Measurements from ENCODE around the gene RNF208.
A peak's percentile ranks its signal among the peaks of the same experiment; 100 is the strongest.

Gene RNF208

DNA sequence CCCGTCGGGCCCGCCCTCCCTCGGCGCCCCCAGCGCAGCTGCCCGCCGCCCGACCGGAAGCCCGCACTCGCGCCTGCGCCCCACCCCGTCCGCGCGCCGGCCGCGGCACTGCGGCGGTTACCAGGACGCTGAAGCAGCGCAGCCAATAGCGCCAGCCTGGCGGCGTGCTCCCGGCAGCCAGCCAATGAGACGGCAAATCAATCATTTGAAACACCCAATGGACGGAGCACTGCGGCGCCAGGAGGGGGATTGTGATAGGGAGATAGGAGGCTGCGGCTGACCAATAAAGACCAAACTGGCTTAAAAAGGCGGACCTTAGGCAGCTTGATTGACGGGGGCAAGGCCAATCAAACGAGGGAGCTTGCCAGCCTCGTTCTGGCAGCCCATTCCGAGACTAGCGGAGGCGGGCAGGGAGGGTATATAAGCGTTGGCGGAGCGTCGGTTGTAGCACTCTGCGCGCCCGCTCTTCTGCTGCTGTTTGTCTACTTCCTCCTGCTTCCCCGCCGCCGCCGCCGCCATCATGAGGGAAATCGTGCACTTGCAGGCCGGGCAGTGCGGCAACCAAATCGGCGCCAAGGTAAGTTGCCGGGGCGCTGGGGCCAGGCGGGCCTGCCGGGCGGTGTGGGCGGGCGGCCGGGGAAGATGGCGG lies 18.9 kb upstream of the RNF208 start, which contains the start of gene TUBB4B (continued):
- TF ChIP-seq KLF7 (tag by site-specific recombination; IDR thresholded peaks at IDR 0.05; ENCODE audit: borderline replicate concordance) (peak; percentile 29; the same call in 1 of the 2 replicates), MZF1 (tag by site-specific recombination; IDR thresholded peaks at IDR 0.05; ENCODE audit: borderline replicate concordance) (no peak), ZNF747 (tag by site-specific recombination; IDR thresholded peaks at IDR 0.05) (no peak), ZNF391 (tag by site-specific recombination; IDR thresholded peaks at IDR 0.05; ENCODE audit: borderline replicate concordance, low read depth) (peak; percentile 93), ZNF768 (tag by site-specific recombination; IDR thresholded peaks at IDR 0.05) (no peak), ZNF350 (tag by site-specific recombination; IDR thresholded peaks at IDR 0.05) (no peak), ZFP37 (tag by site-specific recombination; IDR thresholded peaks at IDR 0.05) (no peak), SCRT2 (tag by site-specific recombination; IDR thresholded peaks at IDR 0.05) (no peak), ZNF138 (tag by site-specific recombination; IDR thresholded peaks at IDR 0.05; ENCODE audit: borderline replicate concordance) (no peak), ZNF37A (tag by site-specific recombination; IDR thresholded peaks at IDR 0.05) (no peak), ZNF121 (tag by site-specific recombination; IDR thresholded peaks at IDR 0.05) (no peak), ZNF202 (tag by site-specific recombination; IDR thresholded peaks at IDR 0.05; ENCODE audit: borderline replicate concordance) (no peak), ZNF660 (tag by site-specific recombination; IDR thresholded peaks at IDR 0.05) (peak; percentile 68; the same call in 1 of the 2 replicates), ZNF354C (tag by site-specific recombination; IDR thresholded peaks at IDR 0.05; ENCODE audit: borderline replicate concordance, low read depth) (no peak), ZNF366 (tag by site-specific recombination; conservative IDR thresholded peaks at IDR 0.05) (no peak), ZNF548 (tag by site-specific recombination; IDR thresholded peaks at IDR 0.05) (no peak), ZBTB7A (tag by site-specific recombination; IDR thresholded peaks at IDR 0.05; ENCODE audit: low read depth) (peak; percentile 36; the same call in 1 of the 2 replicates), GLIS2 (tag by site-specific recombination; IDR thresholded peaks at IDR 0.05) (no peak), ZNF341 (tag by site-specific recombination; IDR thresholded peaks at IDR 0.05; ENCODE audit: low read depth) (peak; percentile 37; the same call in 1 of the 2 replicates), ZNF707 (tag by site-specific recombination; IDR thresholded peaks at IDR 0.05) (no peak), ZNF423 (tag by site-specific recombination; IDR thresholded peaks at IDR 0.05) (no peak), ZNF155 (tag by site-specific recombination; IDR thresholded peaks at IDR 0.05) (no peak), ZNF114 (tag by site-specific recombination; IDR thresholded peaks at IDR 0.05) (no peak)
- TF ChIP-seq, protein P1, sequence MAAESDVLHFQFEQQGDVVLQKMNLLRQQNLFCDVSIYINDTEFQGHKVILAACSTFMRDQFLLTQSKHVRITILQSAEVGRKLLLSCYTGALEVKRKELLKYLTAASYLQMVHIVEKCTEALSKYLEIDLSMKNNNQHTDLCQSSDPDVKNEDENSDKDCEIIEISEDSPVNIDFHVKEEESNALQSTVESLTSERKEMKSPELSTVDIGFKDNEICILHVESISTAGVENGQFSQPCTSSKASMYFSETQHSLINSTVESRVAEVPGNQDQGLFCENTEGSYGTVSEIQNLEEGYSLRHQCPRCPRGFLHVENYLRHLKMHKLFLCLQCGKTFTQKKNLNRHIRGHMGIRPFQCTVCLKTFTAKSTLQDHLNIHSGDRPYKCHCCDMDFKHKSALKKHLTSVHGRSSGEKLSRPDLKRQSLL (tag by site-specific recombination; IDR thresholded peaks at IDR 0.05): no peak
- TF ChIP-seq, protein P2, sequence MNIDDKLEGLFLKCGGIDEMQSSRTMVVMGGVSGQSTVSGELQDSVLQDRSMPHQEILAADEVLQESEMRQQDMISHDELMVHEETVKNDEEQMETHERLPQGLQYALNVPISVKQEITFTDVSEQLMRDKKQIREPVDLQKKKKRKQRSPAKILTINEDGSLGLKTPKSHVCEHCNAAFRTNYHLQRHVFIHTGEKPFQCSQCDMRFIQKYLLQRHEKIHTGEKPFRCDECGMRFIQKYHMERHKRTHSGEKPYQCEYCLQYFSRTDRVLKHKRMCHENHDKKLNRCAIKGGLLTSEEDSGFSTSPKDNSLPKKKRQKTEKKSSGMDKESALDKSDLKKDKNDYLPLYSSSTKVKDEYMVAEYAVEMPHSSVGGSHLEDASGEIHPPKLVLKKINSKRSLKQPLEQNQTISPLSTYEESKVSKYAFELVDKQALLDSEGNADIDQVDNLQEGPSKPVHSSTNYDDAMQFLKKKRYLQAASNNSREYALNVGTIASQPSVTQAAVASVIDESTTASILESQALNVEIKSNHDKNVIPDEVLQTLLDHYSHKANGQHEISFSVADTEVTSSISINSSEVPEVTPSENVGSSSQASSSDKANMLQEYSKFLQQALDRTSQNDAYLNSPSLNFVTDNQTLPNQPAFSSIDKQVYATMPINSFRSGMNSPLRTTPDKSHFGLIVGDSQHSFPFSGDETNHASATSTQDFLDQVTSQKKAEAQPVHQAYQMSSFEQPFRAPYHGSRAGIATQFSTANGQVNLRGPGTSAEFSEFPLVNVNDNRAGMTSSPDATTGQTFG (tag by site-specific recombination; IDR thresholded peaks at IDR 0.05; ENCODE audit: borderline replicate concordance): peak; percentile 77; the same call in 1 of the 2 replicates
- TF ChIP-seq, protein P3, sequence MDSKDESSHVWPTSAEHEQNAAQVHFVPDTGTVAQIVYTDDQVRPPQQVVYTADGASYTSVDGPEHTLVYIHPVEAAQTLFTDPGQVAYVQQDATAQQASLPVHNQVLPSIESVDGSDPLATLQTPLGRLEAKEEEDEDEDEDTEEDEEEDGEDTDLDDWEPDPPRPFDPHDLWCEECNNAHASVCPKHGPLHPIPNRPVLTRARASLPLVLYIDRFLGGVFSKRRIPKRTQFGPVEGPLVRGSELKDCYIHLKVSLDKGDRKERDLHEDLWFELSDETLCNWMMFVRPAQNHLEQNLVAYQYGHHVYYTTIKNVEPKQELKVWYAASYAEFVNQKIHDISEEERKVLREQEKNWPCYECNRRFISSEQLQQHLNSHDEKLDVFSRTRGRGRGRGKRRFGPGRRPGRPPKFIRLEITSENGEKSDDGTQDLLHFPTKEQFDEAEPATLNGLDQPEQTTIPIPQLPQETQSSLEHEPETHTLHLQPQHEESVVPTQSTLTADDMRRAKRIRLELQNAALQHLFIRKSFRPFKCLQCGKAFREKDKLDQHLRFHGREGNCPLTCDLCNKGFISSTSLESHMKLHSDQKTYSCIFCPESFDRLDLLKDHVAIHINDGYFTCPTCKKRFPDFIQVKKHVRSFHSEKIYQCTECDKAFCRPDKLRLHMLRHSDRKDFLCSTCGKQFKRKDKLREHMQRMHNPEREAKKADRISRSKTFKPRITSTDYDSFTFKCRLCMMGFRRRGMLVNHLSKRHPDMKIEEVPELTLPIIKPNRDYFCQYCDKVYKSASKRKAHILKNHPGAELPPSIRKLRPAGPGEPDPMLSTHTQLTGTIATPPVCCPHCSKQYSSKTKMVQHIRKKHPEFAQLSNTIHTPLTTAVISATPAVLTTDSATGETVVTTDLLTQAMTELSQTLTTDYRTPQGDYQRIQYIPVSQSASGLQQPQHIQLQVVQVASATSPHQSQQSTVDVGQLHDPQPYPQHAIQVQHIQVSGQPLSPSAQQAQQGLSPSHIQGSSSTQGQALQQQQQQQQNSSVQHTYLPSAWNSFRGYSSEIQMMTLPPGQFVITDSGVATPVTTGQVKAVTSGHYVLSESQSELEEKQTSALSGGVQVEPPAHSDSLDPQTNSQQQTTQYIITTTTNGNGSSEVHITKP (tag by site-specific recombination; IDR thresholded peaks at IDR 0.05): no peak
- TF ChIP-seq, protein P4, sequence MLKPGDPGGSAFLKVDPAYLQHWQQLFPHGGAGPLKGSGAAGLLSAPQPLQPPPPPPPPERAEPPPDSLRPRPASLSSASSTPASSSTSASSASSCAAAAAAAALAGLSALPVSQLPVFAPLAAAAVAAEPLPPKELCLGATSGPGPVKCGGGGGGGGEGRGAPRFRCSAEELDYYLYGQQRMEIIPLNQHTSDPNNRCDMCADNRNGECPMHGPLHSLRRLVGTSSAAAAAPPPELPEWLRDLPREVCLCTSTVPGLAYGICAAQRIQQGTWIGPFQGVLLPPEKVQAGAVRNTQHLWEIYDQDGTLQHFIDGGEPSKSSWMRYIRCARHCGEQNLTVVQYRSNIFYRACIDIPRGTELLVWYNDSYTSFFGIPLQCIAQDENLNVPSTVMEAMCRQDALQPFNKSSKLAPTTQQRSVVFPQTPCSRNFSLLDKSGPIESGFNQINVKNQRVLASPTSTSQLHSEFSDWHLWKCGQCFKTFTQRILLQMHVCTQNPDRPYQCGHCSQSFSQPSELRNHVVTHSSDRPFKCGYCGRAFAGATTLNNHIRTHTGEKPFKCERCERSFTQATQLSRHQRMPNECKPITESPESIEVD (tag by site-specific recombination; IDR thresholded peaks at IDR 0.05): no peak
- TF ChIP-seq, protein P5, sequence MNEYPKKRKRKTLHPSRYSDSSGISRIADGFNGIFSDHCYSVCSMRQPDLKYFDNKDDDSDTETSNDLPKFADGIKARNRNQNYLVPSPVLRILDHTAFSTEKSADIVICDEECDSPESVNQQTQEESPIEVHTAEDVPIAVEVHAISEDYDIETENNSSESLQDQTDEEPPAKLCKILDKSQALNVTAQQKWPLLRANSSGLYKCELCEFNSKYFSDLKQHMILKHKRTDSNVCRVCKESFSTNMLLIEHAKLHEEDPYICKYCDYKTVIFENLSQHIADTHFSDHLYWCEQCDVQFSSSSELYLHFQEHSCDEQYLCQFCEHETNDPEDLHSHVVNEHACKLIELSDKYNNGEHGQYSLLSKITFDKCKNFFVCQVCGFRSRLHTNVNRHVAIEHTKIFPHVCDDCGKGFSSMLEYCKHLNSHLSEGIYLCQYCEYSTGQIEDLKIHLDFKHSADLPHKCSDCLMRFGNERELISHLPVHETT (tag by site-specific recombination; IDR thresholded peaks at IDR 0.05): peak; percentile 80; the same call in 1 of the 2 replicates
- TF ChIP-seq, protein P6, sequence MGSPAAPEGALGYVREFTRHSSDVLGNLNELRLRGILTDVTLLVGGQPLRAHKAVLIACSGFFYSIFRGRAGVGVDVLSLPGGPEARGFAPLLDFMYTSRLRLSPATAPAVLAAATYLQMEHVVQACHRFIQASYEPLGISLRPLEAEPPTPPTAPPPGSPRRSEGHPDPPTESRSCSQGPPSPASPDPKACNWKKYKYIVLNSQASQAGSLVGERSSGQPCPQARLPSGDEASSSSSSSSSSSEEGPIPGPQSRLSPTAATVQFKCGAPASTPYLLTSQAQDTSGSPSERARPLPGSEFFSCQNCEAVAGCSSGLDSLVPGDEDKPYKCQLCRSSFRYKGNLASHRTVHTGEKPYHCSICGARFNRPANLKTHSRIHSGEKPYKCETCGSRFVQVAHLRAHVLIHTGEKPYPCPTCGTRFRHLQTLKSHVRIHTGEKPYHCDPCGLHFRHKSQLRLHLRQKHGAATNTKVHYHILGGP (tag by site-specific recombination; IDR thresholded peaks at IDR 0.05): no peak

Data from HEK293 (cell line).